ENCODE results near the gene PIPOX.

The PIPOX gene

GRCh38 chr17:29038085-29038795, 4.7 kb upstream of the PIPOX start:
- TF ChIP-seq, protein P1, sequence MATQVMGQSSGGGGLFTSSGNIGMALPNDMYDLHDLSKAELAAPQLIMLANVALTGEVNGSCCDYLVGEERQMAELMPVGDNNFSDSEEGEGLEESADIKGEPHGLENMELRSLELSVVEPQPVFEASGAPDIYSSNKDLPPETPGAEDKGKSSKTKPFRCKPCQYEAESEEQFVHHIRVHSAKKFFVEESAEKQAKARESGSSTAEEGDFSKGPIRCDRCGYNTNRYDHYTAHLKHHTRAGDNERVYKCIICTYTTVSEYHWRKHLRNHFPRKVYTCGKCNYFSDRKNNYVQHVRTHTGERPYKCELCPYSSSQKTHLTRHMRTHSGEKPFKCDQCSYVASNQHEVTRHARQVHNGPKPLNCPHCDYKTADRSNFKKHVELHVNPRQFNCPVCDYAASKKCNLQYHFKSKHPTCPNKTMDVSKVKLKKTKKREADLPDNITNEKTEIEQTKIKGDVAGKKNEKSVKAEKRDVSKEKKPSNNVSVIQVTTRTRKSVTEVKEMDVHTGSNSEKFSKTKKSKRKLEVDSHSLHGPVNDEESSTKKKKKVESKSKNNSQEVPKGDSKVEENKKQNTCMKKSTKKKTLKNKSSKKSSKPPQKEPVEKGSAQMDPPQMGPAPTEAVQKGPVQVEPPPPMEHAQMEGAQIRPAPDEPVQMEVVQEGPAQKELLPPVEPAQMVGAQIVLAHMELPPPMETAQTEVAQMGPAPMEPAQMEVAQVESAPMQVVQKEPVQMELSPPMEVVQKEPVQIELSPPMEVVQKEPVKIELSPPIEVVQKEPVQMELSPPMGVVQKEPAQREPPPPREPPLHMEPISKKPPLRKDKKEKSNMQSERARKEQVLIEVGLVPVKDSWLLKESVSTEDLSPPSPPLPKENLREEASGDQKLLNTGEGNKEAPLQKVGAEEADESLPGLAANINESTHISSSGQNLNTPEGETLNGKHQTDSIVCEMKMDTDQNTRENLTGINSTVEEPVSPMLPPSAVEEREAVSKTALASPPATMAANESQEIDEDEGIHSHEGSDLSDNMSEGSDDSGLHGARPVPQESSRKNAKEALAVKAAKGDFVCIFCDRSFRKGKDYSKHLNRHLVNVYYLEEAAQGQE (IDR thresholded peaks at IDR 0.05; ENCODE audit: insufficient read depth in 1 of 2, low read depth in 2 of 2, low read length in 2 of 2): no peak
- TF ChIP-seq POLR2AphosphoS5 (IDR thresholded peaks at IDR 0.05; ENCODE audit: low read depth, low read length) (no peak), TAF1 (IDR thresholded peaks at IDR 0.05; ENCODE audit: borderline replicate concordance, insufficient read depth, low read length) (no peak), SIN3A (IDR thresholded peaks at IDR 0.05; ENCODE audit: borderline replicate concordance, insufficient read depth, low read length) (no peak), FOXP2 (optimal IDR thresholded peaks at IDR 0.05; ENCODE audit: borderline replicate concordance, extremely low read depth, extremely low read length, insufficient read depth) (no peak)

GRCh38 chr17:29039764-29040598, 3.0 kb upstream of the PIPOX start:
- TF ChIP-seq, protein P1 (IDR thresholded peaks at IDR 0.05; ENCODE audit: insufficient read depth in 1 of 2, low read depth in 2 of 2, low read length in 2 of 2): no peak

DNA sequence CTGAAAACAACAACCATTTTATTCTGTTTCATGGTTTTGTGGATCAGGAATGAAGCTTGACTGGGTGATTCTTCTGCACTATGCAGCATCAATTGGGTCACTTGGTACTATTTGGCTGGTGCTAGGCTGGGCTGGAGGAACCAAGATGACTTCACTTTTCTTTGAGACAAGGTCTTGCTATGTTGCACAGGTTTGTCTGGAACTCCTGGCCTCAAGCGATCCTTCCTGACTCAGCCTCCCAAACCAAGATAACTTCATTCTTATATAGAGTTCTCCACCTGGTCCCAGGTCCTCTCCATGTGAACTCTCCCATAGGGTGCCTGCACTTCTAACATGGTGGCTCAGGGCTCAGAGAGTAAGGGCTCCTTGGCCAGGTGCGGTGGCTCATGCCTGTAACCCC, 1.9 kb upstream of the PIPOX start:
- TF ChIP-seq, protein P1 (IDR thresholded peaks at IDR 0.05; ENCODE audit: insufficient read depth in 1 of 2, low read depth in 2 of 2, low read length in 2 of 2): no peak
- no peak for TF ChIP-seq FOXP2 (optimal IDR thresholded peaks at IDR 0.05; ENCODE audit: borderline replicate concordance, extremely low read depth, extremely low read length, insufficient read depth)
- TF ChIP-seq TAF1 (IDR thresholded peaks at IDR 0.05; ENCODE audit: borderline replicate concordance, insufficient read depth, low read length): no peak
- TF ChIP-seq SIN3A (IDR thresholded peaks at IDR 0.05; ENCODE audit: borderline replicate concordance, insufficient read depth, low read length): no peak
- TF ChIP-seq POLR2AphosphoS5 (IDR thresholded peaks at IDR 0.05; ENCODE audit: low read depth, low read length): no peak

- TF ChIP-seq FOXP2 (optimal IDR thresholded peaks at IDR 0.05; ENCODE audit: borderline replicate concordance, extremely low read depth, extremely low read length, insufficient read depth) (no peak), SIN3A (IDR thresholded peaks at IDR 0.05; ENCODE audit: borderline replicate concordance, insufficient read depth, low read length) (no peak), POLR2AphosphoS5 (IDR thresholded peaks at IDR 0.05; ENCODE audit: low read depth, low read length) (no peak), TAF1 (IDR thresholded peaks at IDR 0.05; ENCODE audit: borderline replicate concordance, insufficient read depth, low read length) (no peak)
- TF ChIP-seq, protein P1 (IDR thresholded peaks at IDR 0.05; ENCODE audit: insufficient read depth in 1 of 2, low read depth in 2 of 2, low read length in 2 of 2): no peak
Observed at GRCh38 chr17:29041571-29041970, 1.4 kb upstream of the PIPOX start.

Data from PFSK-1 (cell line).